NCI-H2107 treated with DMSO at 0.1 percent for 48 hours (cell line): ENCODE measurements around the gene OGDH.

Source experiments
- DNase-seq: peaks from one replicate; lab custom pipeline; 2025; ENCODE audit not compliant: unreplicated experiment; lab: John Stamatoyannopoulos, UW

OGDH gene

DNA sequence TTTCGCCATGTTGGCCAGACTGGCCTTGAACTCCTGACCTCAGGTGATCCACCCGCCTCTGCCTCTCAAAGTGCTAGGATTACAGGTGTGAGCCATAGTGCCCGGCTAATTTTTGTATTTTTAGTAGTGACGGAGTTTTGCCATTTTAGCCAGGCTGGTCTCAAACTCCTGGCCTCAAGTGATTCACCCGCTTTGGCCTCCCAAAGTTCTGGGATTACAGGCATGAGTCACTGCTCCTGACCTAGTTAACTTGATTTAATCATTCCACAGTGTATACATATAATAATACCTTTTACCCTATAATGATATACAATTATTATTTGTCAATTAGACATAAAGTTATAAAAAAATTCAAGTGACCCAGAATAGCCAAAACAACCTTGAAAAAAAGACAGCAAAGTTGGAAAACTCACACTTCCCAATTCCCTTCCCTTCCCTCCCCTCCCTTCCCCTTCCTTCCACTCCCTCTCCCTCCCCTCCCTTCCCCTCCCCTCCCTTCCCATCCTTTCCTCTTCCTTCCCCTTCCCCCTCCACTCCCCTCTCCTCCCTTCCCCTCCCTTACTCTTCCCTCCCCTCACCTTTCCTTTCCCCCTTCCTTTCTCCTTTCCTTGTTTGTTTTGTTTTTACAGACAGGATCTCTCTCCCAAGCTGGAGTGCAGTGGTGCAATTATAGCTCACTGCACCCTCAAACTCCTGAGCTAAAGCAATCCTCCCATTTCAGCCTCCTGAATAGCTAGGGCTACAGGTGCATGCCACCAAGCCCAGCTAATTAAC is 127.5 kb downstream of the OGDH start:
- DNase-seq = no peak

DNA sequence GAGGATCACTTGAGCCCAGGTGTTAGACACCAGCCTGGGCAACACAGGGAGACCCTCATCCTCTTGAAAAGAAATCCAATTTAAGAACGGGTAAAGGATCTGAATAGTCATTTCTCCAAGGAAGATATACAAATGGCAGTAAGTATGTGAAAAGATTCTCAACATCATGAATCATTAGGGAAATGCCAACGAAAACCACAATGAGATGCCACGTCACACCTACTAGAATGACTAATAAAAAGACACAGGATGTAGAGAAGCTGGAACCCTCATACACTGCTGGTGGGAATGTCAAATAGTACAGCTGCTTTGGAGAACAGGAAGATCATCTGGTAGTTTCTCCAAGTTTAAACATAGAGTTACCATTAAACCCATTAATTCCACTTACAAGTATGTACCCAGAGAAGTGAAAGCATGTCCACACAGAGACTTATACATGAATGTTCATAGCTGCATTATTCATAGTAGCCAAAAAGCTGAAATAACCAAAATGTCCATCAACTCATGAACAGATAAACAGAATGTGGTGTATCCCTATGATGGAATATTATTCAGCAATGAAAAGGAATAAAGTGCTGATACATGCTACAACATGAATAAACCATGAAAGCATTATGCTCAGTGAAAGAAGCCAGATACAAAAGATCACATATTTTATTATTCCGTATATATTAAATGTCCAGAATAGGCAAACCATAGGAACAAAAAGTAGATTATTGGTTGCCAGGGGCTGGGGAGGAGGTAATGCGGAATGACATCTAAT is 129.2 kb downstream of the OGDH start:
- no peak for DNase-seq

GRCh38 chr7:44736896-44737295 is 130.5 kb downstream of the OGDH start:
- DNase-seq = no peak

DNA sequence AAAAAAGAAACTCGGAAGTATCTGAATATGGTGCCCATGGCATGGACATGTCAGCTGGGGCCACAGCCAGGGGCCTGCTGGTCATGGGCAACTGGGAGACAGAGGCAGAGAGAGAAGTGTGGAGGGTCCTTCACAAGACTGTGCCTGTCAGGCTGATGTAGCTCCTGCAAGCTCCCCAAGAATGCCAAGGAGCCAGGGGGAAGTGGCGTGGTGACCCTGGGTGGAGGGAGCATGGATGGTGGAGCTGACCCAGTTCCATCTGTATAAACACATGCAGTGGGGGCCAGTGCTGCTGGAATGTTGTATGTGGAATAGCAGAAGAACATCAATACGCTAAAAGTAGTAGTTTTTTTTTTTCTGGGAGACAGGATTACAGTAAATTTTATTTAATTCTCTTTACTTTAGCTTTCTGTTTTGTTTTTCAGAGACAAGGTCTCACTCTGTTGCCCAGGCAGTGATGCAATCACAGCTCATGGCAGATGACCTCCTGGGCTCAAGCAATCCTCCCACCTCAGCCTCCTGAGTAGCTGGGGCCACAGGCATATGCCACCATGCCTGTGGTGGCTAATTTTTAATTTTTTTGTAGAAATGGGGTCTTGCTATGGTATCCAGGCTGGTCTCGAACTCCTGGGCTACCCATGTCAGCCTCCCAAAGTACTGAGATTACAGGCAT is 131.8 kb downstream of the OGDH start:
- no peak for DNase-seq

GRCh38 chr7:44738876-44739665 is 132.6 kb downstream of the OGDH start:
- no peak for DNase-seq

DNA sequence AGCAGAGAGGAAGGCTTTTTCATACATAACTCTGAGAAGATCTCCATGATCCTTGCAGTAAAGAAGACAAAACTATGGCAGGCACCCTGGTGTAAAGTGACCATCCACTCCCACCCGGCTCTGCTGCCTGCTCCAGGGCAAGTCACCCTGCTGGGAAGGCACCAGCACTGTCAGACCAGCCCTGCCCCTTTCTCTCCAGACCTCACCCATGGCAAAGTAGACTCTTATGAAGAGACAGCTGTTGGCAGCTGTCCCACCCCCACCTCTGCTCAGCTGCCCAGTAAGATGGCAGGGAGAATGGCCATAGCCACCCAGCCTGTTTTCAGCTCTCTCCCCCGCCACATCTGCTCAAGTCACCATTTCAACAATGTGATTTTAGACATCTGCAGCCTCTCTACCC is 133.6 kb downstream of the OGDH start:
- DNase-seq = no peak

DNA sequence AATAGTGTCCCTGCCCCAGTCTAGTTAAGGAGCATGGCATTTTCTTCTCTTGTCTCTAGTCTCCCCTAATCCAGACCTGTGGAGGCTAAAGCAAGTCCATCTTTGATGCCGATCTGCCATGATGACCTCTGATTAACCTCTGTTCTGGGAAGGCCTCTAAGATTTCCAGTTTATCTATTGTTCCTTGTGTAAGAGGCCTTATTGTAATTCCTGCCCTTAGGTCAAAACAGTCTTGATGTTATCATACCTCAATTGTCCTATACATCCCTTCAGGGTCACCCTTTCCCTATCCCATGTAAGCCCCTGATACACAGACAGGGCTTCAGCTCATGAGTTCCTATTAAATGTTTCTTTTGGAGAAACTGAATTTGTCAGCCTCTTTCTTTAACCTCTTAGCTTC is 137.3 kb downstream of the OGDH start:
- DNase-seq = no peak

GRCh38 chr7:44748045-44748947 is 141.9 kb downstream of the OGDH start, which contains the start of gene ZMIZ2:
Gene ZMIZ2 (plus strand): TSS chr7:44748847. CDS start chr7:44756250, 7,403 bp downstream.
- peak; percentile 60 for DNase-seq

GRCh38 chr7:44748948-44749731 is 142.7 kb downstream of the OGDH start:
- DNase-seq = no peak

GRCh38 chr7:44749992-44750391 is 143.6 kb downstream of the OGDH start:
- no peak for DNase-seq

GRCh38 chr7:44750424-44750823 is 144.0 kb downstream of the OGDH start:
- no peak for DNase-seq

GRCh38 chr7:44750921-44751571 is 144.6 kb downstream of the OGDH start:
- DNase-seq = no peak

- DNase-seq = no peak
Observed at GRCh38 chr7:44752822-44753221, 146.4 kb downstream of the OGDH start.

- DNase-seq = no peak
Observed at GRCh38 chr7:44754802-44755697, 148.6 kb downstream of the OGDH start.

DNA sequence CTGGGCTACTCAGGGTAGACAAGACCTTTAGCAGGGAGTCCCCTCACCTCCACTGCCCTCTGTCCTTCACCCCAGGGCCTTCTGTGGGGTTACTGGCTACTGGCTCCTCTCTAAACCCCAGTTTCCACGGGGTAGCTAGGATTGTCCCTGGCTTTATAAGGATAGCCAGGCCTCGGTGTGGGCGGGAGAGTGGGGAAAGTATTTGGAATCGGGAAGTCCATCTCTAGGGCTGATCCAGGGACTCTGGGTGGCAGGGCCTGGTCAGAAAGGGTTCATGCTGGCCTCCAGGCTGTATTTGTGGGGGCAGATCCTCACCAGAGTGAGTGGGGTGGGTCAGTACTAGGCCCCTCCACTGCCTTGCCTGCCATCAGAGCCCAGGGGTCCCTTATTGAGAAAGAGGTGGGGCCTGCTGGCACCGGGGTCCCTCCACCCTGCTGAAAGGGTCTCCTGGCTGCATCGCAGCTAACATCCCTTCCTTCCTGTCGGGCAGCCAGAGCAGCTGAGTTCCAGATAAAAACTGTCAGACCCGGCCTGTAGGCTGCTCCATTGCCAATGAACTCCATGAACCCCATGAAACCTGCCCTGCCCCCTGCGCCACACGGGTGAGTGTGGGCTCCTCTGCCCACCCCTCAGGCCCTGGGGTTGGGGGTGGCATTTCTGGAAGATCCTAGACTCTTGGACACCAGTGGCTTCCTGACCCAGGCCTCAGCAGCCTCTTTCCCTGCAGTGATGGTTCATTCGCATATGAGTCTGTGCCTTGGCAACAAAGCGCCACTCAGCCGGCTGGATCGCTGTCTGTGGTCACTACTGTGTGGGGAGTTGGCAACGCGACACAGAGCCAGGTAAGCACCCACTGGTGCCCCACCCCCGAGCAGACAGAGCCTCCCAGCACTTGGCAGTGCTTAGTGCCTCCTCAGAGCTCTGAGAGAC is 149.5 kb downstream of the OGDH start:
- DNase-seq = no peak

- no peak for DNase-seq
Observed at GRCh38 chr7:44756904-44757303, 150.5 kb downstream of the OGDH start.

DNA sequence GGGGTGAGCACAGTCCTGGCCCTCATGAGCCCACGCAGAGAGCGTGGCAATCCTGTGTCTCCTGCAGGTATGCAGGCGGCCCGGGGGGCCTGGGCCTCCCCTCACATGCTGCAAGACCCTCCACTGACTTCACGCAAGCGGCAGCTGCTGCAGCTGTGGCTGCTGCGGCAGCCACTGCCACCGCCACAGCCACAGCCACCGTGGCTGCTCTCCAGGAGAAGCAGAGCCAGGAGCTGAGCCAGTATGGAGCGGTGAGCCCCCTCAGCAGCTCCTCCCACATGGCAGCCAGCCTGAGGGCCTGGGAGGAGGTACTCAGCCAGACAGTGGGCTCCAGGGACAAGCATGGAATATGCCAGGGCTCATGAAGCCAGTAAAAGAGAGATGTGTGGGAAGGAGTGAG is 150.9 kb downstream of the OGDH start:
- DNase-seq = no peak
